GM19035 (cell line): Measurements from ENCODE around the gene MLXIP.

Experiments used
- ATAC-seq: cut with Tn5 transposase; IDR thresholded peaks from one replicate; pipeline ENCODE4 v1.9.1; 2021; ENCODE audit not compliant: unreplicated experiment

MLXIP gene

DNA sequence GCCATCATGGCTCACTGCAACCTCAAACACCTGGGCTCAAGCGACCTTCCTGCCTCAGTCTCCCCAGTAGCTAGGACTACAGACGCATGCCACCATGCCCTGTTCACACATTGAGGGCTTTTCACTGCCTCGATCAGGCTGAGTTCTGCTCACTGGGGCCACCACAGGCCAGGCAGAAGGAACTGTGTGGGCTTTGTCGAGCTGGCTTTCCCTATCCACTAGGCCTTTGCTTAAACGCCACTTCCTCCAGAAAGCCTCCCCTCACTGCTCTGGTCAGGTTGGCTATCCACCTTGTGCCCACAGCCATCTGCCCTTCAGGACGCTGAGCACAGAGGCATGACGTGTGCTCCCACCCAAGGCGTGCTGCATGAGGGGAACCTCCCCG, 45.2 kb downstream of the MLXIP start:
- ATAC-seq = no peak

DNA sequence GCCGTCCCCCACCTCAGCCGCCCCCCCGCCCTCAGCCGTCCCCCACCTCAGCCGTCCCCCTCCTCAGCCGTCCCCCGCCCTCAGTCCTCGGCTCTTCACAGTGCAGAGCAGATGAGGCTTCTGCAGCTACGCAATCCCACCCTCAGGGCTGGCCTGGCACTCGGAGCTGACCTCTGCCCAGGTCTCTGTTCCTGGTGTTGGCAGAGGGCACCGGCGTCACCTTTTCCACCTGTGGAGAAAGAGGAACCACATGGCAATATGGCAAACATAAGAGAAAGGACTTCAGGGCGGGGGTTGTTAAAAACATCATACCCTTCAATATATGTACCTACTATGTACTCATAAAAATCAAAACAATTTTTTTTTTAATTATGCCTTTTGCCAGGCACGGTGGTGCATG, 45.8 kb downstream of the MLXIP start:
- no peak for ATAC-seq

DNA sequence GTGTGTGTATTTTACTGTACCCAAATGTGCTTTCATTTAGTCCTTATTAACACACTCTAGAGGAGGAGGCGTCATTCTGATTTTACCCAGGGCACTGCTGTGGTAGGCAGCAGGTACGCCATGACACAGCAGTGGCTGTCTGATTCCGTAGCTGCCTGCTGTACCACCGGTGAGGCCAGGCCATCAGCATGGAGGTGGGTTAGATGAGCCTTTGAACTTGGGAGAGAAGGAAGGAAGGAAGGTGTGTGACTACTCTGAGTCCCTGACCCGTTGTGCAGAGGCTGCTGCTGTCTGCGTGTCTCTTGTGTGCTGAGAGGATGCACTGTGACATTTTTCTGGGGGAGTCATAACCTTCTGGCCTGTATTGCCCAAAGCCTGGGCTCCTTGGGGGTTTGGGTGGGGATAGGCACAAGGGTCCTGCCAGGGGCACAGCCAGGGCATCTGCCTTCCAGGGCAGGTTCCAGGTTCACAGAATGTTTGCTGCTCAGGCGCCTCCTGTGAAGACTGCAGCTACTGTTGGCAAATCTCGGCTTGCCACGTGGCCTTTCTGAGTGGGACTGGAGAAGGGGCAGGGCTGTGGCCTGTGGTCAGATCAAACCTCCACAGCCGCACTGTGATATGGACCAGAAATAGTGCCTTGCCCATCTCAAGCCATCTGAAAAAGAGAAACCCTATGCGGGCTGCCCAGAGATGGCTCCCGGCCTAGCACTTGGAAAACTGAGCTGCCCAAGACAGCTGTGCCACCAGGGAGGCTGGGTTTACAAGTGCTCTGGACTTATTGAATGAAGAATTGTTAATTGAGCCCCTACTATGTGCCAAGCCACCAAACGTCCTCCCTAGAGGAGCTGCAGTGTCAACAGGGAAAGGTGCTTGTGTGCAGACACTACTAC, 47.1 kb downstream of the MLXIP start:
- ATAC-seq = no peak

DNA sequence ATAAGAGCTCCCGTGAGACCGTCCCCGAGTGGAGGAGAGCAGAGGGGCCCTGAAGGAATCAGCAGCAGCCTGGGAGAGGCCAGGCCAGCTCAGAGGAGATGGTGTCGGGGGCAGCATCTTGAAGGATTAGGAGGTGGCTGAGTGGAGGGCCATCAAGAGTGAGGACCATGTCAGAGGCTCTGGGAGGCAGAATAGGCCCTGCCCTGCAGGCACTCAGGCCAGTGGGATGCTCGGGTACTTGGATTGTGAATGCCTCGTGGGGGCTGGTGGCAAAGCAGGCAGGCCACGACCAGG, 47.7 kb downstream of the MLXIP start:
- no peak for ATAC-seq

DNA sequence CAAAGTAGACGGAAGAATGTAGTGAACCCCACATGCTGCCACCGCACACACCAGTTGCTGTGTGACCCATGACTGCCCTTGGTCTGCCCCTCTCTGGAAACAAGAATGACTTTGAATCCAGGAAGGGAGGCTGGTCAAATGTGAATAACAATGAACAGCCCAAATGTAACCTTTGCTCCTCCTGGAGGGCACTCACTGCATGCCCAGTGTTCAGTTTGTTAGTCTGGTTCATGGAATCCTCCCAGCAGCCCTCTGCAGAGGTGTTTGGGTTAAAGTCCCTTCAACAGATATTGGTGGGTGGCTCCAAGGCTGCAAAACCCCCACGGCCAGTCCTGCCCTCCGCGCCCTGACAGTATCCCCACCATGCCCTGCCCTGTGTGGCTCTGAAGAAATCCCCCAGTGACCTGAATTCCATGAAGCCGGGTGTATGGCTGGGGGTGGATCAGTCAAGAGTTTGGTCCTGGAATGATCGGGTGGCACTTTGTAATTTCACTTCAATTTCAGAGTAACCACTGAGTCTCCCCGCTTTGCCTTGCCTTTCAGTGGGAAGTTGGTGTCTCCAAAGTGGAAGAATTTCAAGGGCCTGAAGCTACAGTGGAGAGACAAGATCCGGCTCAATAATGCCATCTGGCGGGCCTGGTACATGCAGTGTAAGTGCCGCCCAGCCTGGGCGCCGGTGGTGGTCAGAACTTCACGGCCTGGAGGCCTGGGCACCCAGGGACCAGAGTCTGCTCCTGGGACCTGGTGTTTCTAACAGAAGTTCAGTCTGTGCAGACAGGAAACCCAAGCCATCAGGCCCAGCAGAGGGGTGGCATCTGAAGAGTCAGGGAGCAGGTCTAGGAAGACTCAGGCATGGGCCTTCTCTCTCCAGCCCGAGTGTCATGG, 48.4 kb downstream of the MLXIP start:
- ATAC-seq = no peak

DNA sequence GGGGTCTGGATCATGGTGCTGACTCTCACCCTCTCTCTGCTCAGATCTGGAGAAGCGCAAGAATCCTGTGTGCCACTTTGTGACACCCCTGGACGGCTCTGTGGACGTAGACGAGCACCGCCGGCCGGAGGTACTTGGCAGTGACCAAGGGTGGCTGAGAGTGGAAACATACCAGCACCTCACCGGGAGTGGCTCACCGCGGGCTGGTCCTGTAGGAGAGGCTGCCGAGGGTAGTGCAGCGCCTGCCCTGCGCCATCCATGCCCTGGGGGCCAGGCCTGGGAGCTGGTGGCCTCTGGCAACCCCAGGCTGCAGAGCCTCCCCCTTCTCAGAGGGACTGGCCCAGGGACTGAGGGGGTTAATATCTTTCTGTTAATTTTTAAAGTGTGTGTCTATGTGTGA, 49.3 kb downstream of the MLXIP start:
- no peak for ATAC-seq

DNA sequence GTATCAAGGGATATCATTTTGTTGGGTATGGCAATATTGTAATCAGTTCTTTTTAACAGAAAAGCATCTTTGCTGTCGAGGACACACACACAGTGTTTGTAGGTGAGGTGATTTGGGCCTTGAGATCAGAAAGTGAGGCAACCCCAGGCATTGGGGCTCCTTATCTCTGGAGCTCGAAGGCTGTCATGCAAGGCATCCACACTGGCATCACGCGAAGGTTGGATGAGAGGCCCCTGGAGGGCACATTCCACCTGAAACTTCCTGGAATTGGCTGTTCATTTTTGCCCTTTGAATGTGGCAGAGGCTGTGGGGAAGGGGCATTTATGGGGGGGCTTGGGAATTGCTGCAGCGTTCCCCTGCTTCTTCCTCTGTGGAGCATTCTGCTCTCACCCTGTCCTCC, 49.9 kb downstream of the MLXIP start:
- ATAC-seq = no peak

DNA sequence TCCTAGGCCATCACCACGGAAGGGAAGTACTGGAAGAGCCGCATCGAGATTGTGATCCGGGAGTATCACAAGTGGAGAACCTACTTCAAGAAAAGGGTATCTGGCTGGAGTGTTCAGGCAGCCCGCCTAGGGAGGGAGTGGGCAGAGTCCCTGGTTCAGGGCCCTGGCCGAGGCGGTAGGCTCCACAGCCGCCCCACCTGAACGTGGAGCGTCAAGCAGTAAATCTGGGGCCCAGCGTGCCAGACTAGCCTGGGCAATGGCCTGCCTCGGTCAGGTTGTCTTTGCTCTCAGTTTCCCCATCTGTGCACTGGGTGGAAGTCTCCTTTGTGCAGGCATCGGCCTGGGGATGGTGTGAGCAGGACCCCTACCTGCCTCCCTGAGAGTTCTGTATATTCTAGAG, 50.6 kb downstream of the MLXIP start:
- no peak for ATAC-seq

DNA sequence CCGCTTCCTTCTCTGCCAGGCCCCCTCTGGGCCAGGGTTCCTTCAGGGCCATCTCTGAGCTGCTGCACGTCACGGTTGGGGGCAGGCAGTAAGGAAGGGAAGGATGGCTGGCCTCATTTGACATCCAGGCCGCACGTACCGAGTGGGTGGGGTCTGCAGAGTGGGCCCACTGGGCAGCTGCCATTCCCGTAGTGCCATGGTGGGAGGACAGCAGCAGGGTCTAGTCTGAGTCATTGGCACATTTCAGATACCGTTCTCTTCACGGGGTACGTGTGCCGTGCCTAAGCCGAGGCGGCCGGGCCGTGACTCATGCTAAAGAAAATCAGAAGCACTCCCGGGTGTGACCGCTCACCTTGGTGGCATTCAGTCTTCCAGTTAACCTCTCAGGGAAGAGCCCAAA, 51.6 kb downstream of the MLXIP start:
- ATAC-seq = no peak

DNA sequence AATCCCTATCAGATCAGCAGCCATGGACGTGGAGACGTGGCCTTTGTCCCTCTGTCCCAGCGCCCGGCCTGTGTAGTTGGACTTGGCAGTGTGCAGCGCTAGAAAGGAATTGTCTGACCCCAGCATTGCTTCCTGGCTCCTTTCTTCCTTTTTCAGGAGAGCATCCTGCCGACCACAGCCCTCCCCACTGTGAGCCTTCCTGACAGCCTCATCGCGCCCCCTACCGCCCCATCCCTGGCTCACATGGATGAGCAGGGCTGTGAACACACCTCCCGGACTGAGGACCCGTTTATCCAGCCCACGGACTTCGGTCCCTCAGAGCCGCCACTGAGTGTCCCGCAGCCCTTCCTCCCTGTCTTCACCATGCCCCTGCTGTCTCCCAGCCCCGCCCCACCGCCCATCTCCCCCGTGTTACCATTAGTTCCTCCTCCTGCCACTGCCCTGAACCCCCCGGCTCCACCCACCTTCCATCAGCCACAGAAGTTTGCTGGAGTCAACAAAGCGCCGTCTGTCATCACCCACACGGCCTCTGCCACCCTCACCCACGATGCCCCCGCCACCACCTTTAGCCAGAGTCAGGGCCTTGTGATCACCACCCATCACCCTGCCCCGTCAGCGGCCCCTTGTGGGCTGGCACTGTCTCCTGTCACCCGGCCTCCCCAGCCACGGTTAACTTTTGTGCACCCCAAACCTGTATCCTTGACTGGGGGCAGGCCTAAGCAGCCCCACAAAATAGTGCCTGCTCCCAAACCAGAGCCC, 54.8 kb downstream of the MLXIP start:
- no peak for ATAC-seq

DNA sequence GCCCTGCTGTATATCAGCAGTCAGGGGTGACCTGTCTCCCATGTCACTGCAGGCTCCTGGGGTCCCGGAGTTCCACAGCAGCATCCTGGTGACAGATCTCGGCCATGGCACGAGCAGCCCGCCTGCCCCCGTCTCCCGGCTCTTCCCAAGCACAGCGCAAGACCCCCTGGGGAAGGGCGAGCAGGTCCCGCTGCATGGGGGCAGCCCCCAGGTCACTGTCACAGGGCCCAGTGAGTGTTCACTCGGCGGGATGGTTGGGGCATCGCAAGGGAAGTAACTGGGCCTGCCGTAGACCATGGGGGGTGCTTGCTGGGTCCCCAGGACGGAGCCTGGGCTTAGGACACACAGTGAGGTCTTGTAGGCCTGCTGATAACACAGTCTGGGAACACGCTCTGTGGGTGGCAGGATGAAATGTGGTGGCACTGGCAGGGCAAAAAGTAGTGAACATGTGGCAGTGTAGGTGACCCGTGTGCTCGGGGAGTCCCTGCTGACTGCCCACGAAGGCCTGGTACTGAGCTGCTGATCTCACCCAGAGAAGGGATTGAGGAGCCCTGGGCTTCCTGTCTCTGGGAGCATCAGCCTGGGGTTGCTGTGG, 57.0 kb downstream of the MLXIP start:
- ATAC-seq = no peak

DNA sequence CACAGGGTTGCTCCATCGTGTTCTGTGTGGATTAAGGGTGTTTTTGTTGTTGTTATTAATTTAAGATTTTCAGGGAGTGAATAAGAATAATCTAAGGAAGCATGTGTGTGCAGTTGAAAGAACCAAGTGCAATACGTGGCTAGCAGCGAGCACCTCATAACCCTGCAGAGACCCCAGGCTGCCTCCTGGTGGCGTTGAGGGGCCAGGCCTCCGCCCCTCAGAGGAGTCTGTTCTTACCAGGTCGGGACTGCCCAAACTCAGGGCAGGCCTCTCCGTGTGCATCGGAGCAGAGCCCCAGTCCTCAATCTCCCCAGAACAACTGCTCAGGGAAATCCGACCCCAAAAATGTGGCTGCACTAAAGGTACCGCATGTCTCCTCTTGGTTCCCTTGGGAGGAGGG, 58.7 kb downstream of the MLXIP start:
- no peak for ATAC-seq

DNA sequence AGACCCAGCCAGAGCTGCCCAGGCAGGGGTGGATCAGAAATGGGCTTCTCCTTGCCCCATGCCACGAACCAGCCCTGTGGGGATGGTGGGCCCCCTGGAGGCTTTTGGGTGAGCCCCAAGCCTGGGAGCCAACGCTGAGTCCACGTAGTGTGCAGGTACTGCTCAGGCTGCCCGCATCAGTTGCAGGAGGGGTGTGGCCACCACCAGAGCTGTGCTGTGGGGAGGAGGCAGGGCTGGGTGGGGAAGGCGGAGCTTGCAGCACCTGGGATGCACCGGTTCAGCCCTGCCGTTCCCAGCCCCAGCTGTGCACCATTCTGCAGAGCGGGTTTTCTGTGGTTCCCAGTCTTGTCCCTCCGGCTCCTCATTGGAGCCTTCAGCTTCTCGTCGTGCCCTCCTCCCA, 59.1 kb downstream of the MLXIP start:
- no peak for ATAC-seq

DNA sequence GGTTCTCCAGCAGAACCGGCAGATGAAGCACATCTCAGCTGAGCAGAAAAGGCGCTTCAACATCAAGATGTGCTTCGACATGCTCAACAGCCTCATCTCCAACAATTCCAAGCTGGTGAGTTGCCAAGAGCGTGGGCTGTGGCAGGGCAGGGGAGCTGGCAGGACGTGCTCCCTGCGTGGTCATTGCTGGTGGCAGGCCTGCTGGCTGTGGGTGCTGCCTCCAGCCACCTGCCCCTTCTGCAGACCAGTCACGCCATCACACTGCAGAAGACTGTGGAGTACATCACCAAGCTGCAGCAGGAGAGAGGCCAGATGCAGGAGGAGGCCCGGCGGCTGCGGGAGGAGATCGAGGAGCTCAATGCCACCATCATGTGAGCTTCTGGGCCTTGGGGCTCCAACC, 59.6 kb downstream of the MLXIP start:
- no peak for ATAC-seq

DNA sequence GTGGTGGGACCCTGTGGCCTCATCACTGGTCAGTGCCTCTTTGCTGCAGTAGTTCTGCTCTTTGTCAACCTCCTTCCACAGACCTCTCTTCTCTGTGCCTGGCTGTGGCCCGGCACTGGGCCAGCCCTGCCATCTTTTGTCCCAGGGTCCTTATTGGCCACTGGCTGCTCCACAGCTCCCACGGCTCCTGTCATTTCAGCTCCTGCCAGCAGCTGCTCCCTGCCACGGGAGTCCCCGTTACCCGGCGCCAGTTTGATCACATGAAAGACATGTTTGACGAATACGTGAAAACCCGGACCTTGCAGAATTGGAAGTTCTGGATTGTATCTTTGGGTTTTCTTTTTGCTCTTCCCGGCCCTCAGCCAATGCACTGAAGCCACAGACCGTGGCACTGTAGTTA, 60.1 kb downstream of the MLXIP start:
- ATAC-seq = no peak

DNA sequence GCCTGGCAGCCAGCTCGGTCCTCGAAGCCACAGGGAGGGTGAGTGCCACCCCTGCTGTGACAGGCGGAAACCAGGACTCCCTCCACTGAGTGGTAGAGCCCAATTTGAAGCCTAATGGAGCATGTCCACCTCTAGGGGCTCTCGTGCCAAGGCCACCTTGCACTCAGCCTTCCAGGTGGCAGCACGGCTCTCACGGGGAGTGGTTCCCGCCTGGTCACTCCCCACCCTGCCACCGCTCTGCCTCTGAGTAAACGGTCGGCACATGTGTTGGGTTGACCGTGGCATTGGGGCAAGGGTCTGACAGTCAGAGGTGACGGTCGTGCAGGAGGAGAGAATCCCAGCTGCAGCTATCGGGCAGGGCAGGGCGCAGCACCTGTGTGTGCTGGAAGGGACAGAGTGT, 60.7 kb downstream of the MLXIP start:
- ATAC-seq = no peak

DNA sequence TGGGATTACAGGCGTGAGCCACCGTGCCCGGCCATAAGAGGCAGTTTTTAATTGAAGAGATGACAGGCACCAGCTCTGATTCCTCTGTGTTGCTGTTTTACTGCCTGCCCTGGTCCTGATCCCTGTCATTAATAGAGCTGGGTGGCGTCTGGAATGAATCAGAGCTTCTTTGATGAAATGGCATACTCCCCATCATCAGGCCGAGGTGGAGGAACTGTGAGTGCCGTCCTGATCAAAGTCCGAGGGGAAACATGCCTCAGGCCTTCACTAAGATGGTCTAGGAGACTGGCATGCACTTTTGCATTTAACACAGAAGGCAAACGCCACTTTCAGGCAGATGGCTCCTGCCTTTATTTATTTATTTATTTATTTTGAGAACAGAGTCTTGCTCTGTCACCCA, 61.4 kb downstream of the MLXIP start:
- no peak for ATAC-seq

DNA sequence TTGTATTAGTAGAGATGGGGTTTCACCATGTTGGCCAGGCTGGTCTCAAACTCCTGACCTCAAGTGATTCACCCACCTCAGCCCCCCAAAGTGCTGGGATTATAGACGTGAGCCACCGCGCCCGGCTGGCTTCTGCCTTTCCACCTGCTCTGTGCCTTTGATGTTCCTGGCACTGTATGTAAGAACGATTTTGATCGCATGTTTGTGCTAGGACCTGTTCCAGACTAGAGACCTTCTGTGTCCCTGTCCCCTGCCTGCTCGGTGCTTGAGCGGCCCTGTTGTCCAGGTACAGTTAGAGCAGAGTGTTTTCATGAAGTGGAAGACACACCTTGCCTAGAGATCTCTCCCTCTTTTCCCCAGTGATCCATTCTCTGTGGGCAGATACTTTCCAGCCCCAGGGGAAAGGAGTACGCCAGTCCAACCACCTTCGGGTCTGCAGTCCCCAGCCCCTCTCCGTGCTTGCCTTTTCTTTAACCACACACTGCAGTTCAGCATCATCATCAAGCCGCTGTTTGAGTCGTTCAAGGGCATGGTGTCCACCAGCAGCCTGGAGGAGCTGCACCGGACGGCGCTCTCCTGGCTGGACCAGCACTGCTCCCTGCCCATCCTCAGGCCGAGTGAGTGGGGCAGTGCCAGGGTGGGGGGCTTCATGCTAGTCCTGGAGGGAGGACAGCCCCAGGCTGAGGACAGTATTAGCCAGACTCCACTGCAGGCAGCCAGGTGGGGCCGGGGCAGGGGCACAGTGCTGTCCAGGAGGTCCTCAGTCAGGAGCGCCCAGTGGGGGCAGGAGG, 62.1 kb downstream of the MLXIP start:
- ATAC-seq = no peak

DNA sequence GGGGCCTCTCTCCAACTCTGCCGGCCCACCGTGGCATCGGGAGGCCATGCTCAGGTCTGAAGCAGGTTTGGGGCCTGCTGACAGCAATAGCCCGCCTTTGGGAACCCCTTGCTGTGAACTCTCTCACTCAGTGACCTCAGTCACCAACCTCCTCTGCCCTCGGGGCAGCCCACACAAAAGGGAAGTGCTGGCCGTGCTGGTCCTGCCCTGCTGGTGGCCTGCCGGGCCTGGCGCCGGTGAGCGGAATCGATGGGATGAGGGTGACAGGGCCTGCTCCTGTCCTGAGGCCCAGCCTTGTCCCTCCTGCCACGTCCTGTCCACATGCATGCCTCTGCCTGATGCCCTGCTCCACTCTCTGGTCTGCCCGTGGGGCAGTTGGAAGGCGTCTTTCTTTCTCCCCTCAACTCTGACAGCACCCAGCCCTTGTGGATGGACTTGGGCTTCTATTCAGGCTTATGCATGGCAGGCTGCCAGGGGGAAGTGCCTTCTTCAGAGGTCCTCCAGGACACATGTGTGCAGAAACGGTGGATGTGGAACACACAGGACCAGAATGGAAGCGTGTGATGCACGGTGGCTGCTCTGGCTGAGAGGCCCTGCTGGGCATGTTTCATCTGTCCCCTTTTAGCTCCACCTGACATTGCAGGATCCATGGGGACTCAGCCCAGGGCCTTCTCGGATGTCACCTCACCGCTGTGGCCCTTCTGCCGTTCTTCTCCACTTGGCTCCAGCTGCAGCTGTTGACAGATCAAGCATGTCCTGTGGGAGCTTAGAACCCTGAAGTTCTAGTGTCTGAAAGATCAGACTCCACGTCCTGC, 63.6 kb downstream of the MLXIP start:
- no peak for ATAC-seq

DNA sequence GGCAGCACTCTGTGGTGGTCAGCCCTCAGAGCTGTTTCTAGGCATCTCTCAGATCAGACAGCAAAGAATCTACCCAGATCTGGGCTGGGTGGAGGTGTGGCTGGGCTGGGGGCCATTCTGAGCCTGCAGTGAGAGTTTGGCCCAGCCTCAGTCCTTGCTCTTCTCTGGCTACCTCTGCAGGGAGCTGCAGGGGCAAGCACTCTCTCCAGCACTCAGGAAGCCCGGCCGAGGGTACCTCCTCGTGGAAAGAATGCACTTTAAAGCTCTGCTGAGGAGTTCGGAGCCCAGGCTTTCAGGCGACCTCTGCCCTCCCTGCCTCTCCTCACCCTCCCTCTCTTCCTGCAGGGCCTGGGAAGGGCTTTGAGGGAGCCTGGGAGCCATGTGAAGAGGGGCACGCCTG, 64.3 kb downstream of the MLXIP start:
- no peak for ATAC-seq
